DOHH2 (cell line): ENCODE data around the gene SPECC1L.
A peak's percentile ranks its signal among the peaks of the same experiment; 100 is the strongest.

Source experiments
- H3F3A ChIP-seq: fragments of 200-600 bp; sonication (generic), shearing (Covaris generic); 2 replicates; pipeline ENCODE4 v1.6.0; 2016; ENCODE audit warnings: antibody characterized with exemption, mild to moderate bottlenecking; ENCODE audit not compliant: control insufficient read depth, insufficient read depth
- H3K27ac ChIP-seq: fragments of 200-600 bp; sonication (generic); 2 replicates; pipeline ENCODE4 v1.5.1; 2014; ENCODE audit warnings: low read depth, mild to moderate bottlenecking, low read length, moderate library complexity
- H3K27me3 ChIP-seq: fragments of 200-600 bp; sonication (generic); 2 replicates; pipeline ENCODE4 v1.6.1; 2014; ENCODE audit warnings: mild to moderate bottlenecking, low read length, mixed read lengths; ENCODE audit not compliant: control insufficient read depth
- H3K36me3 ChIP-seq: fragments of 200-600 bp; sonication (generic); 2 replicates; pipeline ENCODE4 v1.6.1; 2014; ENCODE audit warnings: mild to moderate bottlenecking, low read length, moderate library complexity, mixed read lengths; ENCODE audit not compliant: control insufficient read depth
- H3K4me1 ChIP-seq: fragments of 200-600 bp; sonication (generic); 2 replicates; pipeline ENCODE4 v1.6.1; 2014; ENCODE audit warnings: mild to moderate bottlenecking, low read length, mixed read lengths; ENCODE audit not compliant: control insufficient read depth
- H3K4me2 ChIP-seq: fragments of 200-600 bp; sonication (generic); 2 replicates; pipeline ENCODE4 v1.6.0; 2014; ENCODE audit warnings: mild to moderate bottlenecking, low read length, moderate library complexity
- H3K4me3 ChIP-seq: fragments of 200-600 bp; sonication (generic); 2 replicates; pipeline ENCODE4 v1.5.1; 2014; ENCODE audit warnings: mild to moderate bottlenecking, low read length, mixed read lengths
- H3K79me2 ChIP-seq: fragments of 200-600 bp; sonication (generic); 2 replicates; pipeline ENCODE4 v1.6.1; 2014; ENCODE audit warnings: mild to moderate bottlenecking, low read length, mixed read lengths; ENCODE audit not compliant: control insufficient read depth
- H3K9me2 ChIP-seq: fragments of 200-600 bp; sonication (generic); replicated peaks from 2 replicates; pipeline ENCODE4 v1.6.1; 2014; ENCODE audit warnings: mild to moderate bottlenecking, low read length, mixed read lengths; ENCODE audit not compliant: control insufficient read depth
- H3K9me3 ChIP-seq: fragments of 200-600 bp; sonication (generic); 2 replicates; pipeline ENCODE4 v1.6.1; 2014; ENCODE audit warnings: antibody characterized with exemption, low read length, mixed read lengths; ENCODE audit not compliant: control insufficient read depth, insufficient read depth
- H4K20me1 ChIP-seq: fragments of 200-600 bp; sonication (generic); 2 replicates; pipeline ENCODE4 v1.6.0; 2014; ENCODE audit warnings: low read depth, mild to moderate bottlenecking, antibody characterized with exemption, low read length, moderate library complexity; ENCODE audit not compliant: control insufficient read depth, insufficient read depth
- CTCF ChIP-seq: fragments of 200-600 bp; sonication (generic); IDR thresholded peaks from one replicate; pipeline ENCODE4 v1.5.1; 2014; ENCODE audit warnings: antibody characterized with exemption, mild to moderate bottlenecking, low read depth, low read length; ENCODE audit not compliant: poor library complexity, severe bottlenecking
- EZH2phosphoT487 ChIP-seq: fragments of 200-600 bp; sonication (generic); IDR thresholded peaks from 2 replicates; pipeline ENCODE4 v1.6.1; 2017; ENCODE audit warnings: borderline replicate concordance, mild to moderate bottlenecking, antibody characterized with exemption, low read length, moderate library complexity, mixed read lengths

SPECC1L gene

GRCh38 chr22:24389680-24390079 lies 119.0 kb downstream of the SPECC1L start:
- no peaks in the 10 kb centered on the region for H3K9me3 ChIP-seq
- H3K4me1 ChIP-seq, result peaks cover 25% of the 10 kb centered on the region
- peaks cover 45% of the 10 kb centered on the region for H3K36me3 ChIP-seq
- peaks cover 18% of the 10 kb centered on the region for H3K79me2 ChIP-seq
- H3K27me3 ChIP-seq, result no peaks in the 10 kb centered on the region
- no peak overlapping the region for H3K27ac ChIP-seq
- H3F3A ChIP-seq, result peaks cover 3% of the 10 kb centered on the region
- H3K4me2 ChIP-seq, result peak overlapping the region; percentile 53
- 0 out of 2 replicates have a peak, but pooled peaks cover 3% of the 10 kb centered on the region for H4K20me1 ChIP-seq
- TF ChIP-seq CTCF (no peak), EZH2phosphoT487 (no peak)
- no peaks in the 10 kb centered on the region for H3K9me2 ChIP-seq
- peak overlapping the region; percentile 25; the same call in 1 of the 2 replicates for H3K4me3 ChIP-seq

GRCh38 chr22:24390156-24390555 lies 119.5 kb downstream of the SPECC1L start:
- Histone ChIP-seq H3K79me2 (peaks cover 18% of the 10 kb centered on the region), H3K9me3 (no peaks in the 10 kb centered on the region), H3K9me2 (no peaks in the 10 kb centered on the region), H3K4me2 (no peak overlapping the region), H4K20me1 (0 out of 2 replicates have a peak, but pooled peaks cover 3% of the 10 kb centered on the region), H3K4me3 (no peak overlapping the region), H3F3A (peaks cover 3% of the 10 kb centered on the region), H3K27me3 (no peaks in the 10 kb centered on the region), H3K4me1 (peaks cover 25% of the 10 kb centered on the region), H3K27ac (no peak overlapping the region), H3K36me3 (peaks cover 46% of the 10 kb centered on the region)
- no peak for TF ChIP-seq CTCF
- TF ChIP-seq EZH2phosphoT487, result no peak

- no peak for TF ChIP-seq CTCF
- no peak for TF ChIP-seq EZH2phosphoT487
- Histone ChIP-seq H3K4me1 (peaks cover 26% of the 10 kb centered on the region), H3K9me2 (no peaks in the 10 kb centered on the region), H3K27ac (no peak overlapping the region), H3K36me3 (peaks cover 48% of the 10 kb centered on the region), H3K27me3 (no peaks in the 10 kb centered on the region), H3K4me3 (no peak overlapping the region), H3K79me2 (peaks cover 18% of the 10 kb centered on the region), H3K9me3 (no peaks in the 10 kb centered on the region), H4K20me1 (0 out of 2 replicates have a peak, but pooled peaks cover 3% of the 10 kb centered on the region), H3K4me2 (no peak overlapping the region), H3F3A (peaks cover 1% of the 10 kb centered on the region; the same call in 1 of the 2 replicates)
Observed at GRCh38 chr22:24390576-24390975, 119.9 kb downstream of the SPECC1L start.
